GM10248 (cell line): ENCODE data around the gene ANKS4B.
"Not testable (repeated sequence)": the region's sequence is repeated elsewhere in the genome, so short reads cannot be mapped to it uniquely, and the experiment has no call there.

Experiments used
- CTCF ChIA-PET: fragments of 300-600 bp; sonication (Branson Sonifier 250); formaldehyde crosslinking; extraction: SDS; loops from one replicate; lab custom pipeline; 2021; ENCODE audit warnings: antibody characterized with exemption; lab: Yijun Ruan, JAX
- POLR2A ChIA-PET: fragments of 350-650 bp; sonication (Branson Sonifier 250); formaldehyde crosslinking; extraction: SDS; loops from one replicate; lab custom pipeline; 2020; ENCODE audit warnings: antibody characterized with exemption; lab: Yijun Ruan, JAX
- DNase-seq: peaks from one replicate; pipeline ENCODE4 v3.0.0; 2012; ENCODE audit errors: extremely low spot score
- CTCF ChIP-seq: IDR thresholded peaks from 2 replicates; pipeline ENCODE4 v1.5.1; 2012; ENCODE audit warnings: mild to moderate bottlenecking, low read depth; ENCODE audit errors: extremely low read depth, missing control alignments, control extremely low read depth

Gene ANKS4B

GRCh38 chr16:21265104-21265837 is 31.8 kb downstream of the ANKS4B start:
- no peak for TF ChIP-seq CTCF
- no peak for DNase-seq
- CTCF ChIA-PET, result interaction anchor here (1.0 to 4.1 kb wide), 6 partner anchors 11 to 108 kb away, joined by 3 to 12 read pairs (median 3); no protein-coding TSS in a partner anchor
- POLR2A ChIA-PET, result no interaction called here

- TF ChIP-seq CTCF, result no peak
- ChIA-PET CTCF (interaction anchor here (4.1 kb wide), 1 partner anchor 9 kb away, joined by 12 read pairs; no protein-coding TSS in a partner anchor), POLR2A (no interaction called here)
- no peak for DNase-seq
These were observed 33.8 kb downstream of the ANKS4B start for GRCh38 chr16:21267298-21267697.

- no peak for DNase-seq
- CTCF ChIA-PET, result interaction anchor here (4.1 kb wide), 1 partner anchor 8 kb away, joined by 12 read pairs; no protein-coding TSS in a partner anchor
- POLR2A ChIA-PET, result no interaction called here
- no peak for TF ChIP-seq CTCF
These were observed 34.7 kb downstream of the ANKS4B start for GRCh38 chr16:21268236-21268635.

- ChIA-PET CTCF (no interaction called here), POLR2A (no interaction called here)
- no peak for TF ChIP-seq CTCF
- DNase-seq, result no peak
These were observed 38.8 kb downstream of the ANKS4B start for GRCh38 chr16:21272253-21272652.

- DNase-seq, POLR2A ChIA-PET: not testable (repeated sequence)
- CTCF ChIA-PET, result interaction anchor here (1.0 kb wide), 1 partner anchor 28 kb away, joined by 3 read pairs; no protein-coding TSS in a partner anchor
These were observed 39.3 kb downstream of the ANKS4B start for GRCh38 chr16:21272763-21273162.

- ChIA-PET POLR2A (no interaction called here), CTCF (interaction anchor here (2.1 kb wide), 1 partner anchor 86 kb away, joined by 6 read pairs; no protein-coding TSS in a partner anchor)
- no peak for TF ChIP-seq CTCF
- DNase-seq, result no peak
These were observed 40.8 kb downstream of the ANKS4B start for GRCh38 chr16:21274172-21274726.

GRCh38 chr16:21275529-21275928 is 42.0 kb downstream of the ANKS4B start:
- no peak for DNase-seq
- POLR2A ChIA-PET, result no interaction called here
- CTCF ChIA-PET, result interaction anchor here (1.2 to 2.7 kb wide), 5 partner anchors 8 to 106 kb away, joined by 3 to 12 read pairs (median 6); no protein-coding TSS in a partner anchor
- TF ChIP-seq CTCF, result no peak
